PC-3 (cell line): ENCODE measurements around the gene CLEC5A.

Source experiments
- EZH2 ChIP-seq: fragments of 300-600 bp; sonication (generic); IDR thresholded peaks from one replicate; pipeline ENCODE4 v1.6.1; 2017; ENCODE audit warnings: antibody characterized with exemption, mild to moderate bottlenecking, low read length; ENCODE audit not compliant: unreplicated experiment
- TF ChIP-seq, protein P1 (sequence below): fragments of 300-600 bp; sonication (generic); conservative IDR thresholded peaks from 2 replicates; pipeline ENCODE4 v1.5.1; 2017; ENCODE audit warnings: antibody characterized with exemption, low read depth, mild to moderate bottlenecking, low read length

- TF ChIP-seq, protein P1, sequence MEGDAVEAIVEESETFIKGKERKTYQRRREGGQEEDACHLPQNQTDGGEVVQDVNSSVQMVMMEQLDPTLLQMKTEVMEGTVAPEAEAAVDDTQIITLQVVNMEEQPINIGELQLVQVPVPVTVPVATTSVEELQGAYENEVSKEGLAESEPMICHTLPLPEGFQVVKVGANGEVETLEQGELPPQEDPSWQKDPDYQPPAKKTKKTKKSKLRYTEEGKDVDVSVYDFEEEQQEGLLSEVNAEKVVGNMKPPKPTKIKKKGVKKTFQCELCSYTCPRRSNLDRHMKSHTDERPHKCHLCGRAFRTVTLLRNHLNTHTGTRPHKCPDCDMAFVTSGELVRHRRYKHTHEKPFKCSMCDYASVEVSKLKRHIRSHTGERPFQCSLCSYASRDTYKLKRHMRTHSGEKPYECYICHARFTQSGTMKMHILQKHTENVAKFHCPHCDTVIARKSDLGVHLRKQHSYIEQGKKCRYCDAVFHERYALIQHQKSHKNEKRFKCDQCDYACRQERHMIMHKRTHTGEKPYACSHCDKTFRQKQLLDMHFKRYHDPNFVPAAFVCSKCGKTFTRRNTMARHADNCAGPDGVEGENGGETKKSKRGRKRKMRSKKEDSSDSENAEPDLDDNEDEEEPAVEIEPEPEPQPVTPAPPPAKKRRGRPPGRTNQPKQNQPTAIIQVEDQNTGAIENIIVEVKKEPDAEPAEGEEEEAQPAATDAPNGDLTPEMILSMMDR: no peak
- TF ChIP-seq EZH2: no peak
These were observed 44.4 kb upstream of the CLEC5A start for GRCh38 chr7:141991140-141991539.
